Loucy (cell line): Measurements from ENCODE around the gene GKN2.
A peak's percentile ranks its signal among the peaks of the same experiment; 100 is the strongest.
"Not testable (repeated sequence)": the region's sequence is repeated elsewhere in the genome, so short reads cannot be mapped to it uniquely, and the experiment has no call there.

Source experiments
- H2AFZ ChIP-seq: fragments of 200-600 bp; sonication (generic); 2 replicates; pipeline ENCODE4 v1.6.0; 2016; ENCODE audit warnings: antibody characterized with exemption, mild to moderate bottlenecking, low read length, moderate library complexity
- H3F3A ChIP-seq: fragments of 200-600 bp; 2 replicates; pipeline ENCODE4 v1.6.0; 2016; ENCODE audit warnings: antibody characterized with exemption, low read depth, mild to moderate bottlenecking
- H3K27me3 ChIP-seq: fragments of 200-600 bp; sonication (generic); 2 replicates; pipeline ENCODE4 v1.6.1; 2014; ENCODE audit warnings: low read length, mild to moderate bottlenecking; ENCODE audit not compliant: insufficient read depth, poor library complexity, severe bottlenecking
- H3K36me3 ChIP-seq: fragments of 200-600 bp; sonication (generic); 2 replicates; pipeline ENCODE4 v1.6.1; 2016; ENCODE audit warnings: low read length; ENCODE audit not compliant: insufficient read depth
- H3K4me1 ChIP-seq: fragments of 200-600 bp; sonication (generic); 2 replicates; pipeline ENCODE4 v1.5.1; 2014; ENCODE audit warnings: low read length, mild to moderate bottlenecking; ENCODE audit not compliant: insufficient read depth, poor library complexity, severe bottlenecking
- H3K4me2 ChIP-seq: fragments of 200-600 bp; sonication (generic); 2 replicates; pipeline ENCODE4 v1.6.0; 2014; ENCODE audit warnings: antibody characterized with exemption, low read length, low read depth, mild to moderate bottlenecking; ENCODE audit not compliant: poor library complexity, severe bottlenecking
- H3K4me3 ChIP-seq: fragments of 200-600 bp; sonication (generic); 2 replicates; pipeline ENCODE4 v1.5.1; 2014; ENCODE audit warnings: low read length, mild to moderate bottlenecking, mixed read lengths; ENCODE audit not compliant: poor library complexity, severe bottlenecking
- H3K79me2 ChIP-seq: fragments of 200-600 bp; sonication (generic); 2 replicates; pipeline ENCODE4 v1.6.1; 2014; ENCODE audit warnings: low read length; ENCODE audit not compliant: insufficient read depth
- H3K9ac ChIP-seq: fragments of 200-600 bp; sonication (generic); 2 replicates; pipeline ENCODE4 v1.6.0; 2014; ENCODE audit warnings: mild to moderate bottlenecking, low read depth, low read length, moderate library complexity; ENCODE audit not compliant: poor library complexity, severe bottlenecking
- H3K9me2 ChIP-seq: fragments of 200-600 bp; sonication (generic); replicated peaks from 2 replicates; pipeline ENCODE4 v1.6.1; 2016; ENCODE audit warnings: low read depth, low read length, mixed read lengths
- H3K9me3 ChIP-seq: fragments of 200-600 bp; sonication (generic); 2 replicates; pipeline ENCODE4 v1.6.1; 2014; ENCODE audit warnings: mild to moderate bottlenecking, antibody characterized with exemption, low read length, low read depth; ENCODE audit not compliant: insufficient read depth
- H4K20me1 ChIP-seq: fragments of 200-600 bp; sonication (generic); 2 replicates; pipeline ENCODE4 v1.6.0; 2014; ENCODE audit warnings: antibody characterized with exemption, low read length, mild to moderate bottlenecking; ENCODE audit not compliant: insufficient read depth, poor library complexity, severe bottlenecking
- CTCF ChIP-seq: fragments of 200-600 bp; sonication (generic); conservative IDR thresholded peaks from 2 replicates; pipeline ENCODE4 v1.5.1; 2014; ENCODE audit warnings: mild to moderate bottlenecking, antibody characterized with exemption, low read length
- EZH2phosphoT487 ChIP-seq: fragments of 200-600 bp; IDR thresholded peaks from 2 replicates; pipeline ENCODE4 v1.6.1; 2018; ENCODE audit warnings: antibody characterized with exemption, mild to moderate bottlenecking, moderate library complexity, borderline replicate concordance

The GKN2 gene

GRCh38 chr2:68901561-68901960 is 51.1 kb downstream of the GKN2 start:
- Histone ChIP-seq H3K36me3 (no peaks in the 10 kb centered on the region), H4K20me1 (no peaks in the 10 kb centered on the region), H3K4me3 (no peak overlapping the region), H3K4me1 (peaks cover 1% of the 10 kb centered on the region), H3K27me3 (no peaks in the 10 kb centered on the region), H3K9me3 (peaks cover 8% of the 10 kb centered on the region; the same call in 1 of the 2 replicates), H3K4me2 (no peak overlapping the region), H3K9ac (no peak overlapping the region), H3K79me2 (no peaks in the 10 kb centered on the region), H3K9me2 (no peaks in the 10 kb centered on the region), H3F3A (no peaks in the 10 kb centered on the region), H2AFZ (no peak overlapping the region)
- no peak for TF ChIP-seq EZH2phosphoT487
- TF ChIP-seq CTCF, result no peak

GRCh38 chr2:68901199-68901514 is 51.5 kb downstream of the GKN2 start:
- Histone ChIP-seq H3K27me3 (no peaks in the 10 kb centered on the region), H4K20me1 (no peaks in the 10 kb centered on the region), H3K4me1 (no peaks in the 10 kb centered on the region), H3K9me3 (peaks cover 8% of the 10 kb centered on the region; the same call in 1 of the 2 replicates), H3K9me2 (no peaks in the 10 kb centered on the region), H2AFZ (peak overlapping the region; percentile 25; the same call in 1 of the 2 replicates), H3K79me2 (no peaks in the 10 kb centered on the region), H3K9ac (no peak overlapping the region), H3K4me2 (no peak overlapping the region), H3F3A (no peaks in the 10 kb centered on the region), H3K36me3 (no peaks in the 10 kb centered on the region), H3K4me3 (no peak overlapping the region)
- TF ChIP-seq CTCF, result peak; percentile 58
- no peak for TF ChIP-seq EZH2phosphoT487

GRCh38 chr2:68900496-68901198 is 52.0 kb downstream of the GKN2 start:
- TF ChIP-seq CTCF (peak; percentile 52), EZH2phosphoT487 (no peak)
- Histone ChIP-seq H3K79me2 (no peaks in the 10 kb centered on the region), H4K20me1 (no peaks in the 10 kb centered on the region), H3K36me3 (no peaks in the 10 kb centered on the region), H3K4me3 (no peak overlapping the region), H3K4me2 (no peak overlapping the region), H3K27me3 (no peaks in the 10 kb centered on the region), H3K9me2 (no peaks in the 10 kb centered on the region), H3K9me3 (peaks cover 8% of the 10 kb centered on the region; the same call in 1 of the 2 replicates), H3F3A (no peaks in the 10 kb centered on the region), H3K9ac (no peak overlapping the region), H2AFZ (peak overlapping the region; percentile 25; the same call in 1 of the 2 replicates), H3K4me1 (no peaks in the 10 kb centered on the region)

GRCh38 chr2:68895981-68896380 is 56.7 kb downstream of the GKN2 start:
- not testable (repeated sequence) for H3K4me1 ChIP-seq, H3K4me2 ChIP-seq, H4K20me1 ChIP-seq, H2AFZ ChIP-seq, H3K79me2 ChIP-seq, H3K27me3 ChIP-seq, H3F3A ChIP-seq, H3K4me3 ChIP-seq, H3K9me2 ChIP-seq, H3K9me3 ChIP-seq, H3K36me3 ChIP-seq, H3K9ac ChIP-seq
